NCI-H345 treated with DMSO at 0.1 percent for 48 hours (cell line): Measurements from ENCODE around the gene FOLR3.
"Not testable (repeated sequence)": the region's sequence is repeated elsewhere in the genome, so short reads cannot be mapped to it uniquely, and the experiment has no call there.

Source experiments
- DNase-seq: peaks from one replicate; lab custom pipeline; 2025; ENCODE audit not compliant: unreplicated experiment; lab: John Stamatoyannopoulos, UW

The FOLR3 gene

DNA sequence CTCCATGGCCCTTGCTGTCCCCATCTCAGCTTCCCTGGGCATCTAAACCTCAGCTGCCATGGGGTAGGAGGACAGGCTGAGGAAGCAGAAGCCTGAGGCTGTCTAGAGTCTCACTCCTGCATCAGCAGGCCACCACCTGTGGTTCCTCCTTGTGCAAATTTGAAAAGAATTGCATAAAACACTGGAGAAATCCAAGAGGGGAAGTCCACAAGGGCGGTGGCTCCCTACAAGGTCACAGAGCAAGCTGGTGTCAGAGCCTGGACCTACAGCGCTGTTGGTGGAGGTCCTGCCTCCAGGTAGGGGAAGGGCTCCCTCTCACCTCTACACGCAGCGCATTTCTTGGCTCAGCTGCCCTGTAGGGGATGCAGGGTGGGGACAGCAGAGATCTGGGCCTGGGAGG lies at the start of gene FOLR3:
FOLR3 (plus strand) TSS at position 253 of the 400 bp plus-strand sequence. CDS start 228 bp downstream, outside the sequence.
- DNase-seq = not testable (repeated sequence)

DNA sequence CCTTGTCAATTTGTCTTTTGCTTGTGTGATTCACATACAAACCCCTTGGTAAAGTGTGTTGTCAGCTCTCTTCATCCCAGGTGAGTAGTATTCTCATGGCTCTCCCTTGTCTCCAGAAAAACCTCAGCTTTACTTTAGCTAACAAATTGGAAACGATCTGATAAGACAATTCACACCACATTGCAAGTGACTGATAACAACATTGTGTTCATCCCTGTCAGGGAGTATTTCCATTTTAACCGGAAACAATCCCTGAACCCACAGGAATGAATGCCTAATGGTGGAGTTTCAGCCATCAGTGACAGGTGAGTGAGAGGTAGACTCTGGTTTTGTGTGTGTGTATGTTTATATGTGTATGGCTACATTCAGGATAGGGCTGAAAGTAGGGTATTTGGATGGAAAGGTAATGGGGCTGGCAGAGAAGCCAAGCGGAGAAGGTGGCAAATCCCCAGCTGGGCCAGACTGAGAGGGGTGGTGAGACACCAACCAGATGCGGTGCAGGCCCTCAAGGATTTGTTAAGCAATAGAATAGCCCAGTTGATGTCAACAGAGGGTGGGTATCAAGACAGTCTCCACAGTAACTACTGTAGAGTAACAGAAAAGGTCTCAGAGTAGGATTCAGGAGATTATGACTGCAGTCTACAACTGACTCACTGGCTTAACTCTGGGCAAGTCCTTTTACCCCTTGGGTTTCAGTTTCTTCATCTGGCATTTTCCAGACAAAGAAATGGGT lies 47.3 kb upstream of the FOLR3 start:
- DNase-seq = no peak

DNA sequence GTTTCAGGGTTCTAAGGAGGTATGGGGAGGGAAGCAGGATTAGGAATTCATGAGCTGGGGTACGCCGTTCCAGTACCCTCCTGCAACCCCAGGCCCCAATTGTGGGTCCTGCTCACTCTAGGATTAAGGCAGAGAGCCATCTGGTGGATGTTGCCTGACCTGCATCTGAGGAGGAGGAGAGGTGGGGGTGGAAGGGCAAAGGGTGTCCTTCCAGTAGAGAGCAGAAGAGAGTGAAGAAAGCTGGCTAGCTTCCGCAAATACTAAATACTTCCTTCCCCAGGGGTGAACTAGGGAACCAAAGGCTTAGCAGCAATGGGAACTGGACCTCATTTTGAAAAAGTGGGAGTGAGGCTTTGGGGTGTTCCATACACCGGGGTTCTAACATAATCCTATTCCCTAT lies 44.2 kb upstream of the FOLR3 start:
- DNase-seq = peak; percentile 47

DNA sequence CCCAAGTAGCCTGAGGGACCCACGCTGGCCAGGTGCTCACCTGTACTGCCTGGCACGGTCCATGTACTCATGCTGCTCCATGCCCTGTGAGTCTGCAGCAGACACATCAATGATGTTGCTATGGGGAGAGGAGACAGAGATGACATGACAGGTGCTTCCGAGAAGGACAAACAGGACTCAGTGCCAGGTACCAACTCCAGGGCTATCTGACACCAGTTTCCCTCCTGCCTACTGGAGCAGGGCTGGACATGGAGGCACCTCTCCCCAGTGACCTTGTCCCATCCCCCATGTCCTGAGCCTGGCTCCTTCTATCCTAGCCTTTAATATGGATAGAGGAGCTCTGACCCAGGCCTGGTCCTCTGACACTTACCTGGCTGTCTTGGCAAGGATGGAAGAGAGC lies 36.8 kb upstream of the FOLR3 start:
- DNase-seq = no peak

DNA sequence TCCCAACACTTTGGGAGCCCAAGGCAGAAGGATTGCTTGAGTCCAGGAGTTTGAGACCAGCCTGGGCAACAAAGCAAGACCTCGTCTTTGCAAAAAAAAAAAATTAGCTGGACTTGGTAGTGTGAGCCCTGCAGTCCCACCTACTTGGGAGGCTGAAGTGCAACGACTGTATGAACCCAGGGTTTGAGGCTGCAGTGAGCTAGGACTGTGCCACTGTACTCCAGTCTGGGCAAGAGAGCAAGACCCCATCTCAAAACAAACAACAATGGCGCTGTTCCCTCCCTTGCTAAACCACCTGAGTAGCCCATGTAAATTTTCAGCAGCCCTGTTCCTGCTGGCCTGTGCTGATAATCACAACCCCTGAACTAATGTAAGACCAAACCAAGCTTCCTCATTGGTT lies 35.5 kb upstream of the FOLR3 start:
- no peak for DNase-seq

DNA sequence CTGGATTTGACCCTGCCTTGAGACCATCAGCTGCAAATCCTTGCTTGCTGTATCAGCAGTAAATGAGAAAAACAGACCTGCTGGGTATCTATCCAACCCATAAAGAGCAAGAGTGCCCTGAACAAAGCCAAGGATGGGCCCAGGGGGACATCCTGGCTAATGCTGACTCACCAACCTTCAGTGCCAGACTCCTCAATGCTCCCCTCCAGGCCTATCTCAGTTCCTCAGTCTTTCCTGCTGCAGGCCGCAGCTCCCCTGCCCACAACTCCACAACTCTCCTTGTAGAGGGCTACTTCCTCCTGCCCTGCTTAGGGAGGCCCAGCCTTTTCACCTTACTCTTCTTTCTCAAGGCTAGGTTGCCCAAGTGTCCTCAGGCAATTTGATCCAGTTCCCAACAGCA lies 35.1 kb upstream of the FOLR3 start:
- DNase-seq = no peak

DNA sequence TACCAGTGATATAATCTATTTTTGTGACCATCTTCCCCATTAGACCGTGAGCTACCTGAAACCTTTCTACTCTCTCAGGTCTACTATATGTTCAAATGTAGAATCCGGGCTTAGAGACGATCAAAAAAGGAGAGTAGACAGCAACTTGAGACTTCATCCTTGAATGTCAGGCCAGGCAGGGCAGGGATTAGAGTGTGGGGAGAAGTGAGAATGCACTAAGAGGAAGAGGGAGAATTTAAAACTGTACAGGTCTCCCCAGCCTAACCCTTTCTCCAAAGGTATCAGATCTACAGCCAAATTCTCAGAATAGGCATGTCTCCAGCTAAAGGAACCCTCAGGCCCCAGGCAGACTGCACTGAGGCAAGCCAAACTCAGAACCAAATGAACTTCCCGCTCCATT lies 33.4 kb upstream of the FOLR3 start:
- no peak for DNase-seq

DNA sequence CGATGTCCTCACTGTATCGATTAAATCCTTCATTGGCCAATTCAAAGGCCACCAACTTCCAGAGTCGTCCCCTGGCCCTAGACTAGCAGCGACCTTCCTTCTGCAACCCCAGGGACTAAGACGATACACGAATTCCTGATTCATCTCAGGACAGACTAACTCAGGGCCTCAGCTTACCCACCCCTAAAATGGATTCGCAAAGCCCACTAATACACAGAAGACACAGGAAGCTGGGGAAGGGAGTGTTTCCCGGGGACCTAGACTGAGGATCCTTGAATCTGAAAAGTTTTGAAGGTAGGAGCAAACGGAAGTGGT lies 32.9 kb upstream of the FOLR3 start:
- no peak for DNase-seq

DNA sequence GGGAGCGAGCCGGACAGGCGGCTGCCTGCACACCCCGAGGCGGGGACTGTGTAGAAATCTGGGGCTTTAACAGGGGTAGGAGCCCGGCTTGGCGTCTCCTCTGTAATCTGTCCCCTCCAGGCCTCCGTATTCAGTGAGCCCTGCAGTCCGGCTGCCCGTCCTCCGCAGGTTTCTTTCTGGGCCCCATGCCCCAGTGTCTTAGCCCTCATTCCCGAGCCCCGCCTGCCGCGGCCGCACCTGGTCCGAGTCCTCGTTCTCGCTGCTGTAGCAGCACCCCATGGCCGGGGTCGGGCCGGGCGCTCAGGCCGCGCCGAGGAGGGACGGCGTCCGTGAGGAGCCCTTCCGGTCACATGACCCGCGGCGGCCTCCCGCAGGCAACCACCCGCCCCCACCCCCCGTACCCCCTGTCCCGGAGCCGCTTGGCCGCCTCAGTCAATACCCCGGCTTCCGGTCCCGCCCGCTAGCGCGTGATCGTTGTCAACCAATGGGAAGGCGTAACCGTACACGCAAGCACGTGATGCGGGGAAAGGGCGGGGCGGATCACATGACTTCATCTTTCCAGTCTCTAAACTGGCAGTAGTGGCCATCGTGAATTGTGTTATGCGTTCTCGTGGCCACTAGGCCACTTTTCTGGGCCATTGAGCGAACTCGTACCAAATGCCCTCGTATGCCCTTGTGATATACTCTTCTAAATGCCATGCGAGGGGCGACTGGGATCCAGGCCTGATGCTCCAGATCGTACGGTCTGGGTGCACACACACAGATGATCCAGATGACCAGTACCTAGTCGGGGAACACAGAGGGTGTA lies 32.4 kb upstream of the FOLR3 start, which contains the start of gene LAMTOR1:
LAMTOR1 (minus strand) TSS at position 352 of the 808 bp plus-strand sequence; CDS start at position 279, 73 bp downstream.
- peak; percentile 98 for DNase-seq

DNA sequence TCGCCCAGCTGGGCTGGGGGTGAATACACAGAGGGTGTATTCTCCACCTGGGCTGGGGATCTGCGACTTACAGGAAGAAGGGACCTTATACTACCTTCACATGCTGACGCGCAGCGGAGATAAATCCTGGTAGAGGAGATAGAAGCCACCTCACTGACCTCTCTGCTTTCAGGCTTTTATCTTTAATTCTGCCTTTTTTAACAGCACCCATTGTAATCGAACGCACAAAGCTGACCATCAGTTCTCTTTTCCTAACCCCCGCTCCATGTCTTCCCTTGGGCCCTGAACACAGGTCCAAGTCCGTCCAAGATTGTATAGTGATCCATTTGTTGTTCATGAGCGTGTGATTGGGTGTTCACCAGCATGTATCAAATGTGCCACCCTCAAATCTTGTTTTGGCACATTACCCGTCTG lies 31.8 kb upstream of the FOLR3 start:
- DNase-seq = no peak

DNA sequence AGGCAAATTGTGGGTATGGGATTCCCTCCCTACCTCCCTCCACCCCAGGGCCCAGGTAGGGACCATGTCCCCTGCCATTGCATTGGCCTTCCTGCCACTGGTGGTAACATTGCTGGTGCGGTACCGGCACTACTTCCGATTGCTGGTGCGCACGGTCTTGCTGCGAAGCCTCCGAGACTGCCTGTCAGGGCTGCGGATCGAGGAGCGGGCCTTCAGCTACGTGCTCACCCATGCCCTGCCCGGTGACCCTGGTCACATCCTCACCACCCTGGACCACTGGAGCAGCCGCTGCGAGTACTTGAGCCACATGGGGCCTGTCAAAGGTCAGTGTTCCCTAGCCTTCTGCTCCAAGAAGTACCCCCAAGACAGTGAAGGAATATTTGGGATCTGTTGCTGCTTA lies 29.6 kb upstream of the FOLR3 start, which contains the start of gene TOMT:
TOMT (plus strand) TSS at position 37 of the 400 bp plus-strand sequence; CDS start at position 65, 28 bp downstream.
- DNase-seq = no peak

DNA sequence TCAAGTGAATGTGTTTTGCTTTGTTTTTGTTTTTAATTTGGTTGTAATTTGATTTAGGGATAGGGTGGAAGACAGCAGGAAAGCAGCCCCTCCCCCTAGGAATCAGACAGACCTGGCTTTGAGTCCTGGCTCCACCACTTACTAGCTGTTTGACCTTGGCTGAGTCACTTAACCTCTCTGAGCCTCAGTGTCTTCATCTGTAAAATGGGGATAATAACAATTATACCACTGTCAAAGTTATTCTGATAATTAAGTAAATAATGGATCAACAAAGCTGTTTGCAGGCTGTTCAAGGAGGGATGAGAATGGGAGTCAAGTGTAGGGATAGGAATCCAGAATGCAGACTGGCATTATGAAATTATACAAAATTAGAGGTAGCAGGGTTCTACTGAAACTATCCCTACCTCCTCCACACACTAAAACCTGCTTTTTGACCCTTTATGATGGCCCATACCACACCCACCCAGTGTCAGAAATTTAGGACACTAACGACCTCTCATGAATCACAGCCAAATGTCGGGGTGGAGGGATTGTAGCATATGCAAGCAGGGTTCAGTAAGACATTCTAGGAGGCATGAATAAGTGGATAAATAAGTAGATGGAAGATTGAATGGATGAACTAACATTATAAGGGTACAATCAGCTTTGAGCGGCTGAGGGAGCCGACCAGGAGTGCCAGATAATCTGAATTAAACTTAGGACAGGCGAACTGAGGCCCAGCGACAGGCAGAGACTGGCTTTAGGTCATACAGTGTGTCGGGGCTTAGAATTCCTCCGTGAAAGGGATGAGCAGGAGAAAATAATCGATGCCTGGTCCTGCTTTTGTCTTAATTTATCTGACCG lies 24.0 kb upstream of the FOLR3 start:
- no peak for DNase-seq

DNA sequence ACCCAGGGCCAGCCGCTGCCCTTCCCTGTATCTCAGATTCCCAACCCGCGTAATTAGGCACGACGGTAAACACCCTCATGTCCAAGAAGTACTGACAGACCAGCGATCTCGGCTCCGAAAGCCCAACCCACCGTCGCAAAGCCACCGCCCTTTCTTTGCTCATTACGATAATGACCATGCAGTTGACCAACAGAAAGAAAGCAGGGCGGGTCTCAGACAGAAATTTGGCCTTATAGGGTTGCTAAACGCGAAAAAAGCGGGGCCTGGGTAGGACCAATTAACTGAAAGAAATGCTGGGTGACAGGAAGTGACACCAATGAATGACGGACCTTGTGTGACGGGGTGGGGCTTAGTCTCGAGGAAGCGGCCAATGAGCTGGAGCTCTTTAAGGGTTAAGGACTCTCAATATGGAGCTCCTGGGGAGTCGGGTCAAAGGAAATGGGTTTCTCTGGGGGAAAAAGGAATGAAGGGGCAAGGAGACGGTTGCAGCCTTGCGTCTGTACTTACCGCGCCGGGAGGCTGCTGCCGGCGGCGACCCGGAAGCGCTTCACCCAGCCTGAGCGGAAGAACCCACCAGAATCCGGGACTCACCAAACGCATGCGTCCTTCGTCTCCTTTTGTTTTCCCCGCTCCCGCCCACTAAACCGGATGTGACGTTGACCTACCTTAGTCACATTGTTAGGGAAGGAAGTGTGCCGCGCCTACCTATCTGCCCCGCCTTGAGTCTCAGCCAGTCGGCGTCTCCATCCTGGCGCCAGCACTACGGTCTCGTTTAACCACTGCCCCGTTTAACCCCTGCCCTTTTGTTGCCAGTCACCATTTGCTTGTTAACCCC lies 23.2 kb upstream of the FOLR3 start, which contains the start of gene ANAPC15:
ANAPC15 (minus strand) TSS at position 553 of the 835 bp plus-strand sequence. CDS start 1,419 bp downstream, outside the sequence.
- peak; percentile 99 for DNase-seq

DNA sequence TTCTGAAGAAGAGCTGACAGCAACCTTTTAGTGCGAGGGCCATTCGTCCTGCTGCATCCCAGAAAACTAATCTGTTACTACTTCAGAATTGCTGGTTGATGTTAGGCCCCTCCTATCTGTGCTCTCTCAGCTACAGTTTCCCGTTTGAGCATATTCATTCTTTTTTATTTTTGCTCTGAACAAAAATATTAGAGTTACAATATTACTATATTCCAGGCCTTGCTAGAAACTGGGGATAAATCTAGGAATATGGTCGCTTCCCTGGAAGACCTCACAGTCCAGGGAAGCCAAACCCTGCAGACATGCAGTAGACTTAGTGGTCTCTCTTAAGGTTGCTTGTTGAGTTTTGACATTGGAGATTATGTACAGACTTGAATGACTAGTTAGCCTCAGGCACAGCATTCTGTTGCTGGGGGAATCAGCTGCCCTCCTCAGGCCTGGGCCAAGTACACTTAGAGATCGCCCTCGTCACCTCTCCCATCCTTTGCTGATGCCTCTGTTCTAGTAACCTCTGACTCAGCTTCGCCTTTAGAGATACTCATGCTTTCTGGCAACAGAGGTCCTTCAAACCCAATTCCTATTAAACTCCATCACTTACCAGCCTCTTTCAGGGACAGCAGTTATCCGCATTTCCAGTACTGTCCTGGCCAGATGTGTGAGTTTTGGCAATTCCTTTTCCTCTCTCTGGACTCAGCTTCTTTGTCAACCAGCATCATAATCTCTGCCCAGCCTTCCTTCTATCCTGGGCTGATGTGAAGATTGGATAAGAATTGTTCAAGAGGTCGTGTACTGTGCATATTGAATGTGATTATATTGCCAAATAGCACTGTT lies 22.3 kb upstream of the FOLR3 start:
- no peak for DNase-seq

DNA sequence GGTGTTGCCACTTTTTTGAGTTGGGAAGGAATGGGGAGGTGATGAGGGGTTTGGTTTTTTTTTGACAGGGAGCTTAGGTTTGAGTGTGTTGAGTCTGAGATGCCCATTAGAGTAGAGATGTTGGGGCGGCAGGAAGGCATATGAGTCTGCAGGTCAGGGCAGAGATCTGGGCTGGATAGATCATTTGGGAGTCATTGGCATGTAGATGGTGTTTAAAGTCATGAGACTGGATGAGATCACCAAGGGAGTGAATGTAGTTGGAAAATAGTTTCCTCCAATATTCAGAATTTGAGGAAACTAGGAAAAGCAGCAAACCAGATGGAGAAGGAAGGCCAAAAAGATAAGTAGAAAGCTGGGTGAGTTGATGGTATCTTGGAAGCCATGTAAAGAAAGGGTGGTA lies 21.0 kb upstream of the FOLR3 start:
- DNase-seq = no peak

DNA sequence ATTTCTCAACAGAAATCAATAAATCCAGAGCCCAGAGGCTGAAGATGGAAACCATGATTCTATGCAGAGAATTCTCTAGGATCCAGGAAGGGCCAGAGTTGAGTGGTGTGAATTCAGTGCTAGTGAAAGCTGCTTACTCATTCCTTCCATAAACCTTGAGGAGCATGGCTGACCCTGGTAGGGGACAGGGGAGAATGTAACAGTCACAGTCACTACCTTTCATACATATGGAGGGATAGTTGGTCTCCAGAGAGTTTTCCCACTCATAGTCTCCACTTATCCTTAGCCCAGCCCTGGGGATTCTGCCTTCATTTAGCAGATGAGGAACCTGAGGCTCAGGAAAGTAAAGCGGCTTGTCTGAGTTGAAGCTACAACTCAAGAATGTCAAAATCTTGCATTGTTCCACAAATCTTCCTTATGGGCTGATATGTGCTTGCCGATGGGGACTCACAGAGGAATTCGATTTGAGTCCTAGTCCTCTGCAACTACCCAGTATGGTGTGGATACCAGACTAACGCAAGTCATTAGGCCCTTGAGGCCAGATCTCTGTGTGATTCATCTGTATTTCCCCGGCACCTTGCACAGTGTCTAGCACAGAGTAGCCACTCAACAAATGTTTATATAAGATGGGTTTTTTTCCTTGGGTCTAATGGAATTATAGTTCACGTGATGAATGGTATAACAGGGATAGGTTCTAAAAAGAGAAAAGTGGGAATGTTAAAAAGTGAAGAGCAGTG lies 19.3 kb upstream of the FOLR3 start:
- DNase-seq = no peak

DNA sequence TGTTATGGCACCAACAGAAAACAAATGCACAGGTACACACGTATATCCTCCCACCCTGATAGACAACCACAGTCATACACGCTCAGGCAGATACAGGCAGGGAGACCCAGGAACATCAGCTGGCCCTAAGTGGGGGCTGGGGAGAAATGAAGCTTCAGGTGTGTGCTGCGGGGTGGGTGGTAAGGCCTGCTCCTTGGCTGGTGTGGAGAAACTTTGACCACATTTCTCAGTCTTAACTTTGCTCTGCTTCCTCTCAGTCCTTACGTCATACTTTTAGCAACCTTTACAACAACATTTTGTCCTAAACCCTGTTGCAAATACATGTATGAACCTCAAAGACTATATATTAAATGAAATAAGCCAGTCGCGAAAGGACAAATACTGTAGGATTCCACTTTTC lies 16.3 kb upstream of the FOLR3 start:
- DNase-seq = no peak

DNA sequence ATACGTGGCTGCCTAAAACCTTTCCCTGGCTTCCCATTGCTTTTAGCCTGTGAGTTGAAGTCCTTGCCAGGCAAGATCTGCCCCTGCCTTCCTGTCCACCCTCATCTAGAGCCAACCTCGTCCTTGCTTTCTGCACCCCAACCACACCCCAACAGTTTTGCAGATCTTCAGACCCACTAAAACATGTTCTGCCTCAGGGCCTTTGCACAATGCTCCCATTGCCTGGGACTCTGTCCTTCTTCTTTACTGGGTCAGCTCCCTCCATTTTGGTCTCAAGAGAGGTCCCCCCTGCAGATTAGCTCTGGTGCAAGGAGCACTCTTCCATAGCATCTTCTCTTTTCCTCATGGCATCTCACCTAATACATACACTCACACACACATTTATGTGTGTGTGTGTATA lies 14.6 kb upstream of the FOLR3 start:
- DNase-seq = no peak

DNA sequence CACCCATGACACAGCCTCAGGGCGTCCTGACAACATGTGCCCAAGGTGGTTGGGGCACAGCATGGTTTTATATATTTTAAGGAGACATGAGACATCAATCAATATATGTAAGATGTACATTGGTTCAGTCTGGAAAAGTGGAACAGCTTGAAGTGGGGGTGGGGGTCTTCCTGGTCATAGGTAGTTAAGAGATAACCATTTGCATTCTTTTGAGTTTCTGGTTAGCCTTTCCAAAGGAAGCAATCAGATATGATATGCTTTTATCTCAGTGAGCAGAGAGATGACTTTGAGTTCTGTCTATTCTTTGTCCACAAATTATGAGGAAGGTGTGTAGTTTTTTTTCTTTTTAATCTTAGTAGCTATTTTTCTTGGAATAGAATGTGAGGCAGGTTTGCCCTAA lies 12.9 kb upstream of the FOLR3 start:
- no peak for DNase-seq
